ENCODE data around the gene C1RL.

DNA sequence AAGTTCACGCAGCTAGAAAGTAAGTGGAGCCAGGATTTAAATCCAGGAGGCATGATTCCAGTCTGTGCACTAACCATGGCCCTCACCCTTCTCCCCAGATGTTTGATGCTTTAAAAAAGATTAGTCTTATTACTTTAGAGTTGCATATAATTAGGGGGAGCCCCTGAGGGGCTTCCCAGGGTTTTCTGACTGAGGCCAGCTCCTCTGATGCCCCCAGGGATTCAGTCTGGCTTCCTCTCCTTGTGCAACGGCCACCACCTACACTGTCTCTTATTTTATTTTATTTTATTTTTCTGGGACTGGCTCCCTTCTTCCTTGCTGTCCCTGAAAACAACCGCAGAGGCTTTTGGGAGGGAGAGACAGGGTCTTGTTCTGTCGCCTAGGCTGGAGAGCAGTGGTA is 43.8 kb upstream of the C1RL start:
- TF ChIP-seq, protein P1, sequence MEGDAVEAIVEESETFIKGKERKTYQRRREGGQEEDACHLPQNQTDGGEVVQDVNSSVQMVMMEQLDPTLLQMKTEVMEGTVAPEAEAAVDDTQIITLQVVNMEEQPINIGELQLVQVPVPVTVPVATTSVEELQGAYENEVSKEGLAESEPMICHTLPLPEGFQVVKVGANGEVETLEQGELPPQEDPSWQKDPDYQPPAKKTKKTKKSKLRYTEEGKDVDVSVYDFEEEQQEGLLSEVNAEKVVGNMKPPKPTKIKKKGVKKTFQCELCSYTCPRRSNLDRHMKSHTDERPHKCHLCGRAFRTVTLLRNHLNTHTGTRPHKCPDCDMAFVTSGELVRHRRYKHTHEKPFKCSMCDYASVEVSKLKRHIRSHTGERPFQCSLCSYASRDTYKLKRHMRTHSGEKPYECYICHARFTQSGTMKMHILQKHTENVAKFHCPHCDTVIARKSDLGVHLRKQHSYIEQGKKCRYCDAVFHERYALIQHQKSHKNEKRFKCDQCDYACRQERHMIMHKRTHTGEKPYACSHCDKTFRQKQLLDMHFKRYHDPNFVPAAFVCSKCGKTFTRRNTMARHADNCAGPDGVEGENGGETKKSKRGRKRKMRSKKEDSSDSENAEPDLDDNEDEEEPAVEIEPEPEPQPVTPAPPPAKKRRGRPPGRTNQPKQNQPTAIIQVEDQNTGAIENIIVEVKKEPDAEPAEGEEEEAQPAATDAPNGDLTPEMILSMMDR (conservative IDR thresholded peaks at IDR 0.05; ENCODE audit: low read depth, low read length) = no peak
- TF ChIP-seq EZH2 (IDR thresholded peaks at IDR 0.05; ENCODE audit: borderline replicate concordance, low read depth, low read length, poor library complexity, severe bottlenecking) = no peak

Measured in A673 (cell line).